Measurements from ENCODE around the gene UBE4B.
A peak's percentile ranks its signal among the peaks of the same experiment; 100 is the strongest.

UBE4B gene

GRCh38 chr1:10173582-10173981 is 140.8 kb downstream of the UBE4B start:
- no peak for DNase-seq (ENCODE audit: low read depth)
- no peak overlapping the region for H3K4me3 ChIP-seq (ENCODE audit: control insufficient read depth, low read depth, low read length)
- no peak for TF ChIP-seq CTCF (conservative IDR thresholded peaks at IDR 0.05; ENCODE audit: control insufficient read depth, insufficient read depth, low read depth, low read length)

GRCh38 chr1:10177876-10178275 is 145.1 kb downstream of the UBE4B start:
- DNase-seq (ENCODE audit: low read depth): no peak
- H3K4me3 ChIP-seq (ENCODE audit: control insufficient read depth, low read depth, low read length): no peak overlapping the region
- no peak for TF ChIP-seq CTCF (conservative IDR thresholded peaks at IDR 0.05; ENCODE audit: control insufficient read depth, insufficient read depth, low read depth, low read length)

GRCh38 chr1:10178597-10179405 is 146.0 kb downstream of the UBE4B start:
- no peak for DNase-seq (ENCODE audit: low read depth)
- no peak overlapping the region for H3K4me3 ChIP-seq (ENCODE audit: control insufficient read depth, low read depth, low read length)
- no peak for TF ChIP-seq CTCF (conservative IDR thresholded peaks at IDR 0.05; ENCODE audit: control insufficient read depth, insufficient read depth, low read depth, low read length)

- TF ChIP-seq CTCF (conservative IDR thresholded peaks at IDR 0.05; ENCODE audit: control insufficient read depth, insufficient read depth, low read depth, low read length): no peak
- DNase-seq (ENCODE audit: low read depth): no peak
- H3K4me3 ChIP-seq (ENCODE audit: control insufficient read depth, low read depth, low read length): no peak overlapping the region
These were observed 146.8 kb downstream of the UBE4B start for GRCh38 chr1:10179406-10180091.

GRCh38 chr1:10181154-10181553 is 148.4 kb downstream of the UBE4B start:
- peak; percentile 56 for DNase-seq (ENCODE audit: low read depth)
- no peak for TF ChIP-seq CTCF (conservative IDR thresholded peaks at IDR 0.05; ENCODE audit: control insufficient read depth, insufficient read depth, low read depth, low read length)
- H3K4me3 ChIP-seq (ENCODE audit: control insufficient read depth, low read depth, low read length): no peak overlapping the region

GRCh38 chr1:10185759-10186158 is 153.0 kb downstream of the UBE4B start:
- no peak overlapping the region for H3K4me3 ChIP-seq (ENCODE audit: control insufficient read depth, low read depth, low read length)
- no peak for TF ChIP-seq CTCF (conservative IDR thresholded peaks at IDR 0.05; ENCODE audit: control insufficient read depth, insufficient read depth, low read depth, low read length)
- no peak for DNase-seq (ENCODE audit: low read depth)
